HepG2 (cell line): ENCODE measurements around the gene ELAPOR1. TPM values are rescaled to one million over a fixed set of nuclear protein-coding genes. Genes with fewer than 3 reads are reported as not detected.

Experiments used
- AGO1 ChIP-seq: fragments of 200-400 bp; formaldehyde crosslinking; IDR thresholded peaks from 2 replicates; pipeline ENCODE4 v1.6.1; 2017; ENCODE audit warnings: mild to moderate bottlenecking, low read depth, low read length, moderate library complexity; ENCODE audit not compliant: poor library complexity, severe bottlenecking
- CEBPZ ChIP-seq: IDR thresholded peaks from 2 replicates; pipeline ENCODE4 v1.6.1; 2012; ENCODE audit warnings: low read length, improper control_type of control experiment
- CENPX ChIP-seq: sonication (generic); formaldehyde crosslinking; IDR thresholded peaks from 2 replicates; pipeline ENCODE4 v1.9.0; 2021; ENCODE audit warnings: mild to moderate bottlenecking, missing genetic modification reagents, moderate library complexity
- ETV6 ChIP-seq: sonication (generic); formaldehyde crosslinking; conservative IDR thresholded peaks from 2 replicates; pipeline ENCODE4 v1.4.0; 2020; ENCODE audit warnings: missing genetic modification reagents
- FOXA1 ChIP-seq, 2 experiments: fragments of 450-650 bp in 1 of 2; sonication (generic) in 1 of 2; formaldehyde crosslinking in 1 of 2; IDR thresholded peaks; 2 replicates each; pipeline versions ENCODE4 v1.4.0 to v1.6.1; 2016 to 2020; ENCODE audit warnings: missing genetic modification reagents in 1 of 2
- HMG20A ChIP-seq: IDR thresholded peaks from 2 replicates; pipeline ENCODE4 v1.6.1; 2016; ENCODE audit warnings: borderline replicate concordance
- MAFK ChIP-seq, 2 experiments: IDR thresholded peaks in 1 of 2; conservative IDR thresholded peaks in 1 of 2; 2 replicates each; pipeline ENCODE4 v1.6.1; 2011; ENCODE audit warnings: improper control_type of control experiment in 2 of 2, low read length in 2 of 2
- SNAI1 ChIP-seq: sonication (generic); formaldehyde crosslinking; IDR thresholded peaks from 2 replicates; pipeline ENCODE4 v1.5.0; 2020; ENCODE audit warnings: mild to moderate bottlenecking, missing genetic modification reagents, borderline replicate concordance
- THAP7 ChIP-seq: sonication (generic); formaldehyde crosslinking; IDR thresholded peaks from 2 replicates; pipeline ENCODE4 v1.8.1; 2023; ENCODE audit warnings: mild to moderate bottlenecking, missing genetic modification reagents
- ZNF317 ChIP-seq: sonication (generic); formaldehyde crosslinking; IDR thresholded peaks from 2 replicates; pipeline ENCODE4 v1.5.0; 2020; ENCODE audit warnings: mild to moderate bottlenecking, missing genetic modification reagents
- ZNF605 ChIP-seq: sonication (generic); formaldehyde crosslinking; IDR thresholded peaks from 2 replicates; pipeline ENCODE4 v1.8.0; 2022; ENCODE audit warnings: mild to moderate bottlenecking, missing genetic modification reagents
- ZNF713 ChIP-seq: sonication (generic); formaldehyde crosslinking; IDR thresholded peaks from 2 replicates; pipeline ENCODE4 v1.4.0; 2020; ENCODE audit warnings: mild to moderate bottlenecking, missing genetic modification reagents
- ZNF782 ChIP-seq: sonication (generic); formaldehyde crosslinking; IDR thresholded peaks from 2 replicates; pipeline ENCODE4 v1.4.0; 2020; ENCODE audit warnings: missing genetic modification reagents, mild to moderate bottlenecking, borderline replicate concordance
- ZNF788 ChIP-seq: sonication (generic); formaldehyde crosslinking; IDR thresholded peaks from 2 replicates; pipeline ENCODE4 v1.5.0; 2020; ENCODE audit warnings: mild to moderate bottlenecking, missing genetic modification reagents, borderline replicate concordance
- ZSCAN12 ChIP-seq: sonication (generic); formaldehyde crosslinking; IDR thresholded peaks from 2 replicates; pipeline ENCODE4 v1.9.0; 2021; ENCODE audit warnings: mild to moderate bottlenecking, missing genetic modification reagents
- polyA plus RNA-seq, 8 experiments: library from polyadenylated mRNA; depleted of rRNA in 3 of 8; stranded (reverse) in 7 of 8; unstranded in 1 of 8; fragments of >200 nt; fragmentation: Illumina TruSeq in 4 of 8; extraction: Trizol in 4 of 8; gene quantifications; 2 replicates each; pipeline versions ENCODE4 v1.2.1 to v1.2.3, GENCODE V29; 2011 to 2016; ENCODE audit warnings: low read depth in 4 of 8, missing spikeins in 1 of 8, mixed read lengths in 1 of 8; ENCODE audit not compliant: insufficient read depth in 1 of 8
- total RNA-seq, 5 experiments: library from RNA; depleted of rRNA; stranded (reverse); fragments of >200 nt; fragmentation: Illumina TruSeq; extraction: Trizol; gene quantifications; 2 replicates each; pipeline ENCODE4 v1.2.3, GENCODE V29; 2016; ENCODE audit warnings: low read depth in 1 of 5
- TF ChIP-seq, protein P1 (sequence below): fragments of 450-650 bp; IDR thresholded peaks from 2 replicates; pipeline ENCODE4 v1.6.1; 2017; ENCODE audit warnings: mild to moderate bottlenecking
- TF ChIP-seq, protein P2 (sequence below): sonication (generic); formaldehyde crosslinking; conservative IDR thresholded peaks from 2 replicates; pipeline ENCODE4 v1.4.0; 2020; ENCODE audit warnings: missing genetic modification reagents
- TF ChIP-seq, protein P3 (sequence below): sonication (generic); formaldehyde crosslinking; IDR thresholded peaks from 2 replicates; pipeline ENCODE4 v1.4.0; 2020; ENCODE audit warnings: mild to moderate bottlenecking, missing genetic modification reagents

Gene ELAPOR1
- total and polyA plus RNA-seq, 2 of the 13 experiments (the other 11 are each of a cell fraction or from before 2014, with no cell fraction given): 0.13 to 0.20 TPM

DNA sequence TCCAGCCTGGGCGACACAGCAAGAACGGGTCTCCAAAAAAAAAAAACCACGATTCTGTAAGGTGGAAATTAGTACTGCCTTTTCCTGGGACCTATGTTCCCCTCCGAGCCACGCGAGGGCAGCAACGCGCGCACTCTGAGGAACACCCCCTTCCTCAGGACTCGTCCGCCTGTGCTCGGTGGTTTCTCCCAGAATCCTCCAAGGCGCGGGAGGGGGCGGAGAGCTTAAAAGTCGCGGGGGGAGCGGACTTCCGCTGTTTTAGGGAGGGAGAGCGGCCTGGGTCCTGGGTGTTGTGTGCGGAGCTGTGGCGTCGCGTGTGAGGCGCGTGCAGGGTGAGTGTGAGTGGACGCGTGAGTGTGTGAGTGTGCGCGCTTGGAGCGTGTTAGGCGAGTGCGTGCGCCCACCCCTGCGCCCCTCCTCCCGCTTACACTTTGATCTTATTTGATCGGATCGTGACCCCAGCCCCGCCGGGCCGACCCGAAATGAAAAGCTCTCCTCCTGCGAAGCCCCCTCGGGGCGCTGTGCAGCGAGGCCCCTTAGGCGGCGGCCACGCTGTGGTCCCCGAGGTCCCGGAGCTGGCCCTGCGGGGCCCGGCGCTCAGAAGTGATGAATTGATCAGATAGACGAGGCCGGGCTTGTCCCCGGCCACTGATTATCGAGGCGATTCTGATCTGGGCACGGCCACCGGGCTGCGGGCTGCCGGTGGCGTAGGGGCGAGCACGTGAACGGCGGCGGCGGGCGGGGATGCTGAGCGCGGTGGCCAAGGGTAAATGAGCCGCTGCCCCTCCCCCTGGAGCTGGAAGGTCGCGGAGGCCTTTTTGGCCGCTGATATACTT, 13.8 kb upstream of the ELAPOR1 start (continued):
- TF ChIP-seq, protein P1, sequence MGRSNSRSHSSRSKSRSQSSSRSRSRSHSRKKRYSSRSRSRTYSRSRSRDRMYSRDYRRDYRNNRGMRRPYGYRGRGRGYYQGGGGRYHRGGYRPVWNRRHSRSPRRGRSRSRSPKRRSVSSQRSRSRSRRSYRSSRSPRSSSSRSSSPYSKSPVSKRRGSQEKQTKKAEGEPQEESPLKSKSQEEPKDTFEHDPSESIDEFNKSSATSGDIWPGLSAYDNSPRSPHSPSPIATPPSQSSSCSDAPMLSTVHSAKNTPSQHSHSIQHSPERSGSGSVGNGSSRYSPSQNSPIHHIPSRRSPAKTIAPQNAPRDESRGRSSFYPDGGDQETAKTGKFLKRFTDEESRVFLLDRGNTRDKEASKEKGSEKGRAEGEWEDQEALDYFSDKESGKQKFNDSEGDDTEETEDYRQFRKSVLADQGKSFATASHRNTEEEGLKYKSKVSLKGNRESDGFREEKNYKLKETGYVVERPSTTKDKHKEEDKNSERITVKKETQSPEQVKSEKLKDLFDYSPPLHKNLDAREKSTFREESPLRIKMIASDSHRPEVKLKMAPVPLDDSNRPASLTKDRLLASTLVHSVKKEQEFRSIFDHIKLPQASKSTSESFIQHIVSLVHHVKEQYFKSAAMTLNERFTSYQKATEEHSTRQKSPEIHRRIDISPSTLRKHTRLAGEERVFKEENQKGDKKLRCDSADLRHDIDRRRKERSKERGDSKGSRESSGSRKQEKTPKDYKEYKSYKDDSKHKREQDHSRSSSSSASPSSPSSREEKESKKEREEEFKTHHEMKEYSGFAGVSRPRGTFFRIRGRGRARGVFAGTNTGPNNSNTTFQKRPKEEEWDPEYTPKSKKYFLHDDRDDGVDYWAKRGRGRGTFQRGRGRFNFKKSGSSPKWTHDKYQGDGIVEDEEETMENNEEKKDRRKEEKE: no peak
- TF ChIP-seq MAFK (conservative IDR thresholded peaks at IDR 0.05 in 1 of 2, IDR thresholded peaks at IDR 0.05 in 1 of 2; ENCODE audit: low read length in 2 of 2) (no peak), ZNF788 (CRISPR knock-in tag) (peak; percentile 88; the same call in 1 of the 2 replicates), ZNF713 (CRISPR knock-in tag) (peak; percentile 92; the same call in 1 of the 2 replicates), ZNF782 (CRISPR knock-in tag) (peak; percentile 90; the same call in 1 of the 2 replicates), ZSCAN12 (CRISPR knock-in tag) (no peak), CEBPZ (no peak), CENPX (CRISPR knock-in tag) (no peak), ZNF605 (peak; percentile 96), ZNF317 (peak; percentile 85), SNAI1 (peak; percentile 77; the same call in 1 of the 2 replicates), THAP7 (CRISPR knock-in tag) (peak; percentile 78), ETV6 (CRISPR knock-in tag) (peak; percentile 91), FOXA1 (IDR thresholded peaks at IDR 0.05) (no peak), FOXA1 (CRISPR knock-in tag; IDR thresholded peaks at IDR 0.05) (peak; percentile 54), HMG20A (CRISPR knock-in tag) (no peak; the same call in 1 of the 2 replicates), AGO1 (peak; percentile 39)
- TF ChIP-seq, protein P2, sequence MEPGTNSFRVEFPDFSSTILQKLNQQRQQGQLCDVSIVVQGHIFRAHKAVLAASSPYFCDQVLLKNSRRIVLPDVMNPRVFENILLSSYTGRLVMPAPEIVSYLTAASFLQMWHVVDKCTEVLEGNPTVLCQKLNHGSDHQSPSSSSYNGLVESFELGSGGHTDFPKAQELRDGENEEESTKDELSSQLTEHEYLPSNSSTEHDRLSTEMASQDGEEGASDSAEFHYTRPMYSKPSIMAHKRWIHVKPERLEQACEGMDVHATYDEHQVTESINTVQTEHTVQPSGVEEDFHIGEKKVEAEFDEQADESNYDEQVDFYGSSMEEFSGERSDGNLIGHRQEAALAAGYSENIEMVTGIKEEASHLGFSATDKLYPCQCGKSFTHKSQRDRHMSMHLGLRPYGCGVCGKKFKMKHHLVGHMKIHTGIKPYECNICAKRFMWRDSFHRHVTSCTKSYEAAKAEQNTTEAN (CRISPR knock-in tag): peak; percentile 98
- TF ChIP-seq, protein P3, sequence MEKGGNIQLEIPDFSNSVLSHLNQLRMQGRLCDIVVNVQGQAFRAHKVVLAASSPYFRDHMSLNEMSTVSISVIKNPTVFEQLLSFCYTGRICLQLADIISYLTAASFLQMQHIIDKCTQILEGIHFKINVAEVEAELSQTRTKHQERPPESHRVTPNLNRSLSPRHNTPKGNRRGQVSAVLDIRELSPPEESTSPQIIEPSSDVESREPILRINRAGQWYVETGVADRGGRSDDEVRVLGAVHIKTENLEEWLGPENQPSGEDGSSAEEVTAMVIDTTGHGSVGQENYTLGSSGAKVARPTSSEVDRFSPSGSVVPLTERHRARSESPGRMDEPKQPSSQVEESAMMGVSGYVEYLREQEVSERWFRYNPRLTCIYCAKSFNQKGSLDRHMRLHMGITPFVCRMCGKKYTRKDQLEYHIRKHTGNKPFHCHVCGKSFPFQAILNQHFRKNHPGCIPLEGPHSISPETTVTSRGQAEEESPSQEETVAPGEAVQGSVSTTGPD (CRISPR knock-in tag): peak; percentile 21; the same call in 1 of the 2 replicates
